Stimulated activated CD4-positive, alpha-beta T cell treated with anti-CD3 and anti-CD28 coated beads, Interleukin-2, amount 100 ng/mL, for 4 hours (primary cell): Measurements from ENCODE around the gene ABCF1.
A peak's percentile ranks its signal among the peaks of the same experiment; 100 is the strongest.

Source experiments
- DNase-seq: peaks from one replicate; pipeline ENCODE4 v3.0.0-alpha.2; 2020; ENCODE audit warnings: low read depth

The ABCF1 gene

DNA sequence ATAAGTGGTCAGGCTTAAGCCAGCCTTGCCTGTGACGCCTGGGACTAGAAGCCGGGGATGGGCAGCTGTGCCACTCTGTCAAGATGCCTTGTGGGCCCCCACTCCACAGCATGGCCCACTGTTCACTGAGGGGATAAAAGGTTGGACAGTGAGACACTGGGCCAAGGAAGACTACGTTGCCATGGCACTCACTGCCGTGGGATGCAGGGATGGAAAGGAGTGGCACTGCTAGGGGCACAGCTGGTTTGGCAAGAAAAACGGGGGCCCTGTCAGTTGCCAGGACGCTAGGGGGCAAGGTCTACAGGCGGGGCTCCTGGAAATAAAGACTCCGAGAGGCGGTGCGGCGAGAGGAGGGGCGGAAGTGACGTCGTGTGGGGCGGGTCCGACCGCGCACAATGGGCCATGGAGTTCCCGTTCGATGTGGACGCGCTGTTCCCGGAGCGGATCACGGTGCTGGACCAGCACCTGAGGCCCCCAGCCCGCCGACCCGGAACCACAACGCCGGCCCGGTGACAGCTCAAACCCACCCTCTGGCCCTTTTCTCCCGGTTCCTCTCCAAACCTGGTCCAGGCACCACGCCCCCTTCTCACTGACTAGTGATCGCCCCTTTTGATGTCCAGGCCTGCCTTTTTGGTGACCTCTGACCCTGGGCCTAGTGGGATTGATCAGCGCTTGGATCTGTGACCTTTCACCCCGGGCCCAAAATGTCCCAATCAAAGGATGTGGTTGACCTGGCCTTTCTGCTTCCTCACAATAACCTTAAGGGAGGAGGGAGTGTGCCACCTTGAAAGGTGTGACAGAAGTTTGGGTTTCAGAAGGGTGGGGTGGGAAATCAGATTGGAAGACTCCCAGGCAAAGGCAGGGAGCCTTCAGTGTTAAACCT lies 55.5 kb downstream of the ABCF1 start, which contains the start of gene ATAT1:
TSS of gene ATAT1 (plus strand) at position 391 of the 883 bp plus-strand sequence.
- DNase-seq: peak; percentile 81

- DNase-seq: no peak
These were observed 64.6 kb downstream of the ABCF1 start for GRCh38 chr6:30635834-30636233.

GRCh38 chr6:30640481-30640880 lies 69.2 kb downstream of the ABCF1 start:
- no peak for DNase-seq

DNA sequence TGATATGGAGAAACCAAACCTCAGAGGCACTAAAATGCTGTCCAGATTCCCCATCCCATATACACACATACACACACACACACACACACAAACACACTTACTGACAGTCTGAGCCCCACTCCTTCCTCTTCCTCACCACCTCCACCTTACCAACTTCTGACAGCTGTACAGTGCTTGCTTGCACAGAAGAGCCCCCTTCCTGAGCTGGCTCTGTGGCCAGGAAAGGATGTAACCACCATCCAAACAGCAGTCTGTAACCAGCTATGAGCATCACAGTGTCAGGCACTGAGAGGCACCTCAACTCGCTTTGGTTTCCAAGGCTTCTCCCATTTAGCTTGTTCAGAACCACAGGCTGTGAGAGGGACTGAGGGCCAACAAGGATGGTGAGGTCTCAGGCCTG lies 69.8 kb downstream of the ABCF1 start:
- DNase-seq: no peak
